ENCODE results near the gene PRR9.

The PRR9 gene

DNA sequence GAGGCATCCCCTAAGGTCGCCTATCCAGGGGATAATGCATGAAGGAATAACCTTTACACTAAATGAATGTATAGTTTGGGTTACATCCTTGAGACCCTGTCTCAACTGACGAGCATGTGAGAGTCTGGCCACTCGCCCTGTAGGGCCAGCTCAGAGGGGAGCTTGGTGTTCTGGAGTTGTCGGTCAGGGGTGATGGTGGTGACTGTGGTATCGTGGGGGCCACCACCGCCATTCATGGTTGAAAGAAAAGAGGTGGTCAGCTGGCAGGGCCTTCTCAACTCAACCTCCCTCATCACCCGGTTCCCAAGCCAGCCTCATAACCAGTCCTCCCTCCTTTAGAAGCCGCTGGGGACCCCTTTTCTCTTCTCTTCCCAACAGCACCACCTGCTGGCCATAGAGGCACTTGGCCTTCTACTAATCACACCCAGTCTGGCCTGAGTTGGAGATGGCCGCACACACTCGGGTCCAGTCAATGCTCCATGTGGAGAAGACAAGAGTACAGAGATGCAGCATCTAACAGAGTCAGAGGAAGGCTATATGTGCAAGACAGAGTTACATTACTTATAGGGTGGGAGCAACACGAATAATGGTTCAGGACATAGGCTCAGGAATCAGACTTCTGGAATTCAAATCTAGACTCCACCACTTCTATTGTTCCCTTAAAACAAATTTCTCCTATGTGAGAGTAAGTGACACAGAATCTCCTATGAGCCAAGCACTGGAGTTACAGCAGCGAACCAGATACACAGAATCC is 11.9 kb downstream of the PRR9 start:
- DNase-seq, result peak in 6 of 58 donors; percentile 0 to 9 (median 2)

DNA sequence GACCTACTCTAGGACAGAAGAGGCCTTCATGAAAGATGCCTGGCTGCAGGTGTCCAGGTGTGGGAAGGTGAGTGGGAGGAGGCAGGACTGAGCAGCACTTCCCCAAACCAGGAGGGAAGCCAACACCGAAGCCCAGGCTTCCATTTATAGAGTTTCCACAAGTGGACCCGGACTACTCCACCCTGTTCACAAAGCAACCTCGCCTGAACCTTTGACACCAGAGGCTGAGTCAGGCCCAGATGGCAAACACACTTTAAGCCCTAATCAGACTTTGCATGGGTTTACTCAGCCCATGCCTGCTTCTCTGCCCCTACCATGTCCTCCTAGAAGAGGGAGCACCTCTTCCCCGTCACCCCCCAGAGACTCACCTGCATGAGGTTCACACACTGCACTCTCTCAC is 14.0 kb downstream of the PRR9 start:
- no peak for DNase-seq

GRCh38 chr1:153231785-153232184 is 14.4 kb downstream of the PRR9 start:
- no peak for DNase-seq

DNA sequence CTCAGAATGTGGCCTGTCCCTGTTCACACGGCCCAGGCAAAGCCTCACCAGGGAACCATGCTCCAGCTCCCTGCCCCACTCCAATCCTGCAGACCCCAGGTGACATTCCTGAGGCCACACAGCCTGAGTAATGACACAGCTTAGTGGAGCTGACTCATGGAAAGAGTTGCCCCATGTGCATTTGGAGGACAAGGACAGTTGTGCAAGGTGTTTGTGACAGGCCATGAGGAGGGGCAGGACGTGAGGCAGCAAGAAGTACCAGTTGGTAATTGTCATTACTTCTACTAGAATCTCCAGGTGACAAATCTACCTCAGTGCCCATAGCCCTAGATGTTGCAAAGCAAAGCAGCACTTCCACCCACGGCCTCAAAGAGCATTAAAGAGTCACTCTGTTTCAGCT is 15.2 kb downstream of the PRR9 start:
- no peak for DNase-seq

DNA sequence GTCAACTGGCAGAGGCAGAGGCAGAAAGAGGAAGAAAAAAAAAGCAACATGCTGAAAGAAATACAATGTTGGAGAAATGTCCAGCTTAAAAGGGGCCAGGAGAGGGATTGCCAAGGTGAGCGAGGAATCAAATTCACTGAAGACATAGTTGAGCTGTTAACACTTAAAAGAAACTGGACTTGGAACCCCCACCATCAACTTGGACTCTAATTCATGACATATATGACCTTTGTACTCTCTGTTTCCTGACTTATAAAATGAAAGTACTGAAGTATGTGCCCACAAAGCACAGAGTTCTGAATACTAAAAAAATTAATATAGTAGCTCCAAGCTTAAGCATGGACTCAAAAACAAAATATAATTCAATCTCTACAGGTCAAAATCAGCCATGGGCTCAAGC is 16.1 kb downstream of the PRR9 start:
- no peak for DNase-seq

- no peak for DNase-seq
Observed at GRCh38 chr1:153238527-153238926, 21.1 kb downstream of the PRR9 start.

- no peak for DNase-seq
Observed at GRCh38 chr1:153242160-153242559, 24.8 kb downstream of the PRR9 start.

GRCh38 chr1:153245466-153245865 is 28.1 kb downstream of the PRR9 start:
- DNase-seq, result no peak

DNA sequence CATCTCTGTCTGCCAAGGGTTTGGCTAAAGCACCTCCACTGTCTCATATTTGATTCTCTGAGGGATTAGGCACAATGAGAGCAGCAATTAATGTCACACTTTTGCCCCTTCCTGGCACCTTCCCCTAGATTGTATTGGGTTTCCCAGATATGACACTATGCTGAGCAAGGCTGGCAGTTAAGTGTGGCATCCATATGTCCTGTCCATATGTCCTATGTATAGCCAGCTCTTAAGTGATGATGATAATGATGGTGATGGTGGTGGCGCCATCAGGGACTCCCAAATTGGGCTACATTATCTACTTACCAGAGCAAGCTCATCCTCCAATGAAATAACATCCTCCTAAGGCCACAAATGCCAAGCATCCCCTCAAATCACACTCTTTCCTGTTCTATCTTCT is 28.6 kb downstream of the PRR9 start:
- no peak for DNase-seq

DNA sequence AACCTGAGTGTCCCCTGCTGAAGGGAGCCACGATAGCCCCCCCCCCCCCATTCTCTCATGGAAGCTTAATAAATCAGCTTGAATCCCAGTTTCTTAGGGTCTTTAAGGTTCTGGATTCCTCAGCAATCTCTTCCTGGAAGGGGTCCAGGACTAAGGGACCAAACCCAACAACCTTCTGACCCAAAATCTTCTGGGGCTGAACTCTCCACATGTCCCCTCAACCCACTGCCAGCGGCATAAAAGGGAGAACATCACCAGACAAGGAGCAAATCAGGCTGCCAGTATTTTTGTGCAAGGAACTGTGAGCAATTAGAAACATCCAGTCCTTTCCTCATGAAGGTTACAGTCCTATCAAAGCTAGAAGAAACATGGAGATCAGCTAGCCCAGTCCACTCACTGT is 29.4 kb downstream of the PRR9 start:
- DNase-seq, result no peak

DNA sequence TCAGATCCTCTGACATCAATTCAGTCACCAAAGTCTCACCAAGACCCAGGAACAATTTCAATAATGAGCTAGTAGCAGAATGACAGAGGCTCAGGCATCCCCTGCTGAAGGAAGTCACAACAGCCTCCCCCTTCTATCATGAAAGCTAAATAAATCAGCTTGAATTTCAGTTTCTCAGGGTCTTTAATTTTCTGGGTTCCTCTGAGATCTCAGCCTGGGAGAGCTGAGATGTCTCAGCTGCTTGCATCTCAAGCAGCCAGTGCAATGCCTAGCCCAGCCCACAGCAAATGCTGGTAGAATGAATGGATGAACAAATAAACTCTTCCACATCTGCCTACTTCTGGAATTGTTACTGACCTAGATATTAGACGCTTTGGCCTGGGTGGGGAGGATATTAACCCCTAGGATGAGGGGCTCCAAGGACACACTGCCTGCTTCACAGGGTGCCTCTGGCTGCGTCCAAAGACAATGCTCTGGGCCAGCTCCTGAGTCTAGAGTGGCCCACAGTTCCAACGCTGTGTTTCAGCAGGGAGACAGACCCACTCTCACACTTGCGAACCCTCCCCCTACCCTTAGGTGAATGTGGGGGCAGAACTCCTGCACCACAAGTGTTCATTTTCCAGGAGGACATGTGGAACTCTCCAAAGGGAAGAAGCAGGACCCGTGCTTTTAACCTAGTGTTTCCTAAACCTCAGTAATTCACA is 30.9 kb downstream of the PRR9 start:
- no peak for DNase-seq

DNA sequence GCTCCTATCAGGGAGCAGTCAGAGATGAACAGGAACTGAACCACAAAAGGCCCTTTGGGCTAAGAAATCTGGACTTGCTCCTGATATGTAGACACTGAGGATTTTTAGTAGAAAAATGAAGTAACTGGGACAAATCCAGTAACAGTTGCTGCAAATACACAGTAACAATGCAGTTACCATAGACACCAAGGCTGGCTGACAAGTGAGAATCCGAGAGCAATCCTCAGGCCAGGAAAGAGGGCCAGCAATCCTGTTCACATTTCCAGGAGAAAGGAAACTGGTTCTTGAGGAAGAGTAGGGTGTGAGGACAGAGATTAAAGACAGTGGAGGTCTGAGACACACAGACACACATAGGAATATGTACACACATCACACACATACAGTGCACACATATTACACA is 32.8 kb downstream of the PRR9 start:
- peak in 7 of 58 donors; percentile 3 to 40 (median 18) for DNase-seq

DNA sequence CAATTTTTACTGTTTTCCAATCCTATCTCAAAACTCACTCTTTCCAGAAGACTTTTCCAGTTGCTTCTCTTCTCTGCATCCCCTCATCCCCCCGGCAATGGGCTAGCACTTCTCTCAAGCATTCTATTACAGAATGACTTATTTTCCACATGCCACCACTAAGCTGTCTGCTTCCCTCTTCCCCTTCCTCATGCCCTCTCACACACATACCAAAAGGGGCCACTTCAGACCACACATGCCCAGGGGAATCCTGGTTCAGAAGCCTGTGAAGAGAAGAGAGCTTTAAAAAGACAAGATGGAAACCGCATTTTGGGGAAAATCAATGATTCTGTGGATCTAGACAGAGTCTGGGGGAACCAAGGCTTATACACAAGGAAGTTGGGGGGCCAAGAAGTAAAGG is 33.7 kb downstream of the PRR9 start:
- no peak for DNase-seq

DNA sequence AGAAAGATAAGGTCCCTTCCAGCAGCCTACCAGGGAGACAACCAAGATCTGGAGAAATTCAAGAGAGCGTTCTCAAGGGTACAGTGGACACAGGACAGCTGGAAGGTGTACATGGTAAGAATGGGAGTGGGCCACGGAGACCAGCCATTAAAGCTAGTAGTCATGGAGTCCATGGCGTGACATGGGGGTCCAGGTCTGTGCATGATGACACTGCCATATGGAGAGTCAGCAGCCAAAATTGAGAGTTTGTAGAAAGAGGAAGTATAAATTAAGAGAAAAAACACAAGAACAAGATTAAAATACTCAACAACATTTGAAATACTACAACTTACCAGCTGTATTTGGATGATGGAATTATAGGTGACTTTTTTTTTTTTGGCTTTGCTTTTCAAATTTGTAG is 34.2 kb downstream of the PRR9 start:
- DNase-seq, result no peak

GRCh38 chr1:153251988-153252387 is 34.6 kb downstream of the PRR9 start:
- no peak for DNase-seq

- no peak for DNase-seq
Observed at GRCh38 chr1:153253076-153253475, 35.7 kb downstream of the PRR9 start.

DNA sequence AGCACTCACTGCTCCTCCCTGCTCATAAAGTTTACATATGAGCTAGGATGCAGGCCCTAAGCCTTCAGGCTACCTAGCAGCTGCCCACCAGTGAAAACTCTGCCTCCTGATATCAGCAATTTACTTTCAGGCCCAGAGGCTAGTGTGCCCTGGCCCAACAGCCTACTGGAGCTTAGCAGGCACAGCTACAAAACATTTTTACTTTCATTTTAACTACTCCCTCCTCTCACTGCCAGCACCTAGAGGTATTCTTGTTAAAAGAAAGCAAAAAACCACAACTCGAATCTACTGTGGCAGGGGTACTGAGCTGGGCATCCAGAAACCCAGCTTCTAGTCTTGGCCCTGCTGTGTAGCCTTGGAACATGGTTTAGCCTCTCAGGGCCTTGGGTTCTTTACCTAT is 36.3 kb downstream of the PRR9 start:
- DNase-seq, result no peak

DNA sequence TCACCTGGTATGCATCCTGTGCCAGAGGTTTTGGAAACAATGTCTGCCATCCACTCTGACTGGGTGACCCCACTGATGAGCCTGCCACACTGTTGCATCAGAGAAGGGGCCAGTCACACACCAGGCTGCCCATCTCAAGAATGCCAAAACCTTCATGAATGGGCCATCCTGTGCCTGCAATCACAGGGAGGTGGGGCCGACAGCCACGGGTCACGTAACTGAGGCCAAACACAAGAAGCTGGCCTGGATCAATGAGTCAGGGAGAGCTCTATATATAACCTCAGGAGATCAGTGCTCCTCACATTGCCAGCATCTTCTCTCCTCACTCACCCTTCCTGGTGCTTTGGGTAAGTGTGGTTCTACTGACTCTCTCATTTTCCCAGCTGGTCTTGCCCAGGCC is 42.0 kb downstream of the PRR9 start, which contains the start of gene LORICRIN:
TSS of gene LORICRIN (plus strand) at position 301 of the 400 bp plus-strand sequence. CDS start 1,263 bp downstream, outside the sequence.
- no peak for DNase-seq

DNA sequence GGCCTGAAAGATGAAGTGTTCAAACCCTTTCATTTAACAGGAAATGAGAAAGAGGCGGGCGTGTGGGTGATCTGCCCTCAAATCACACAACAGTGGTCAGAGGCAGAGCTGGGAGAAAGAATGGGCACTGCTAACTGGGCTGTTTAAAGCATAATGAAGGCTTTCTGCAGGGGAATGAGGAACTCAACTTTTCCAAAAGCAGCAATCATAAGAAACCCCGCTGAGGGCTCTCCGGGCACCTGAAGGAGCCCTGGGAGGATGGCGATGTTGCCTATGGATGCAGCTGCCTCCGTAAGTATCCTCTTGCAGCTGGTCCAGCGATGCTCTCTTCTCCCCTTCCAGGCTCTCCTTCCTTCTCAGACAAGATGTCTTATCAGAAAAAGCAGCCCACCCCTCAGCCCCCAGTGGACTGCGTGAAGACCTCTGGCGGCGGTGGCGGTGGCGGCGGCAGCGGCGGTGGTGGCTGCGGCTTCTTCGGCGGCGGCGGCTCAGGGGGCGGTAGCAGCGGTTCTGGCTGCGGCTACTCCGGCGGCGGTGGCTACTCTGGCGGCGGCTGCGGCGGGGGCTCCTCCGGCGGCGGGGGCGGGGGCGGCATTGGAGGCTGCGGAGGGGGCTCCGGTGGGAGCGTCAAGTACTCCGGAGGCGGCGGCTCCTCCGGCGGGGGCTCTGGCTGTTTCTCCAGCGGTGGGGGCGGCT is 43.3 kb downstream of the PRR9 start:
- DNase-seq, result peak in 8 of 58 donors; percentile 13 to 52 (median 43)

GRCh38 chr1:153261281-153262069 is 44.1 kb downstream of the PRR9 start:
- DNase-seq, result peak in 34 of 58 donors; percentile 9 to 76 (median 38)

DNA sequence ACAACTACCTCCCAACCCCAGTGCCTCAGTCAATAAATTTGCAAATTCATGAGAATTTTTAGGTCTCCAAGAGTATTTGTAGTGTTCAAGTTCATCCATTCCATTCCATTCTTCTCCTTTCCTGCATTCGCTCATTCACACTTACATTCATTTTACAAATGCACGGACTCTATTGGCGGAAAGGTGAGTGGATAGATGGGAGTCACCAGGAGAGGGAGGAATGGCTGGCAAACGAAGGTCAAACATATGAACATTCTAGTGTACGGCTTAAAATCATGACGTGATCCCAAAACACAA is 44.6 kb downstream of the PRR9 start:
- DNase-seq, result no peak

Data from anterior cingulate cortex (tissue), 58 donors.